Heart right ventricle (tissue), 16 donors: ENCODE results near the gene STIM2. TPM values are rescaled to one million over a fixed set of nuclear protein-coding genes. Genes with fewer than 3 reads are reported as not detected.

Experiments
- ATAC-seq, 8 donors: fragments of 200-7000 bp; cut with Tn5 transposase; one replicate each; pipeline ENCODE4 v1.9.1; 2020; ENCODE audit warnings: mild to moderate bottlenecking in 8 of 8, moderate library complexity in 8 of 8, moderate number of reproducible peaks in 1 of 8
- DNase-seq, 2 donors: peaks; one replicate each; pipeline ENCODE4 v3.0.0-alpha.2; 2020
- H3K27ac ChIP-seq, 10 donors: fragments of 200-600 bp; sonication (generic) in 2 of 10; one replicate each; pipeline versions ENCODE4 v1.5.0 to v1.8.0; 2020 to 2022; ENCODE audit warnings: mild to moderate bottlenecking in 3 of 10
- H3K27me3 ChIP-seq, 7 donors: fragments of 200-600 bp; one replicate each; pipeline ENCODE4 v1.8.0; 2021 to 2022; ENCODE audit warnings: mild to moderate bottlenecking in 2 of 7
- H3K36me3 ChIP-seq, 9 donors: fragments of 200-600 bp; sonication (generic) in 1 of 9; one replicate each; pipeline versions ENCODE4 v1.5.0 to v1.8.0; 2020 to 2022; ENCODE audit warnings: mild to moderate bottlenecking in 2 of 9
- H3K4me1 ChIP-seq, 9 donors: fragments of 200-600 bp; sonication (generic) in 1 of 9; one replicate each; pipeline versions ENCODE4 v1.5.0 to v1.8.0; 2020 to 2022; ENCODE audit warnings: mild to moderate bottlenecking in 4 of 9
- H3K4me3 ChIP-seq, 10 donors: fragments of 200-600 bp; sonication (generic) in 2 of 10; one replicate each; pipeline versions ENCODE4 v1.5.0 to v1.8.0; 2020 to 2022; ENCODE audit warnings: mild to moderate bottlenecking in 7 of 10, moderate library complexity in 2 of 10
- H3K9me3 ChIP-seq, 11 donors: fragments of 200-600 bp in 10 of 11; sonication (generic) in 2 of 11; one replicate each; pipeline versions ENCODE4 v1.5.0 to v1.8.0; 2013 to 2022; ENCODE audit warnings: mild to moderate bottlenecking in 2 of 11, control low read depth in 1 of 11, moderate library complexity in 1 of 11
- CTCF ChIP-seq, 9 donors: fragments of 200-600 bp; sonication (generic) in 2 of 9; IDR thresholded peaks; one replicate each; pipeline versions ENCODE4 v1.5.0 to v1.8.0; 2021 to 2022; ENCODE audit warnings: antibody characterized with exemption in 9 of 9, mild to moderate bottlenecking in 5 of 9, moderate library complexity in 1 of 9
- WGBS, 2 donors: extraction: QIAGEN DNeasy Blood & Tissue Kit; methylation state at CpG; one replicate each; pipeline ENCODE4 v1.1.7; 2013; ENCODE audit warnings: inconsistent platforms in 1 of 2; 5-methylcytosine and 5-hydroxymethylcytosine counted together
- intact Hi-C, 10 donors: fragments of 100-400 bp; cut with DNase I; formaldehyde crosslinking; loops; one replicate each; pipeline versions ENCODE4 v1.11.1 to v1.14.2; 2022
- polyA plus RNA-seq, 2 donors: library from polyadenylated mRNA; stranded (reverse); fragments of 200-250 nt; gene quantifications; one replicate each; pipeline ENCODE4 v1.2.3, GENCODE V29; 2013
- total RNA-seq, 10 donors: library from RNA; stranded (reverse); fragmentation: NEBNext Ultra II Directional in 3 of 10; extraction: Animal tissue kit (Norgen Biotek cat#: 25700) in 3 of 10; gene quantifications; one replicate each; pipeline versions ENCODE4 v1.2.1 to v1.2.4, GENCODE V29; 2021 to 2023
- donor health status: Arrhythmogenic right ventricular cardiomyopathy.
- donor health status: ischemic (EF 13 %, LVEDD 7.1; RV severe dilation, severe dysfunction).
- donor health status: healthy with polysubstance abuse.
- donor health status: DM: no; HTN: yes; CAD: no.
- donor health status: DM: no; HTN: no; CAD: no.
- donor health status: ischemic (EF 25% LVEDD 6.9; RV normal size, moderate dysfunction).
- donor health status: ischemic (EF 25% LVEDD 5.7; RV mildly dilated, moderate dysfunction).
- donor health status: healthy.
- donor health status: DM: yes; HTN: yes; CAD: no.
- donor health status: Ischemic cardiomyopathy.
- donor health status: ischemic (EF 35%, LVEDD 5.7; RV mildly dilated, moderate dysfunction).
- donor health status: nonischemic (EF 11% LVEDD 7.7; RV severe dilation, severe dysfunction).
- donor health status: DM: yes; HTN: yes; CAD: no.
- donor health status: PGD.
- donor health status: ischemic (EF 29% LVEDD 5.4; RV normal size, mild dysfunction).
- donor health status: nonischemic (EF 23%, LVEDD 6.1; RV moderate dilation, normal function).

The STIM2 gene
- total and polyA plus RNA-seq, 12 donors = 5.2 to 13.5 (median 9.6) TPM

- peaks cover 0 to 18% (median 3%) of the 10 kb centered on the region in 7 donors for H3K27me3 ChIP-seq
- peak overlapping the region in 4 of 10 donors; percentile 2 to 62 (median 49) for H3K27ac ChIP-seq
- H3K4me1 ChIP-seq = peaks cover 0 to 19% (median 7%) of the 10 kb centered on the region in 9 donors
- DNase-seq = no peak
- no peak for TF ChIP-seq CTCF (IDR thresholded peaks at IDR 0.05)
- 60% methylated on average over 6 of the region's 6 CpGs for WGBS, 2 donors
- intact Hi-C loops = loop anchor here in 1 of 10 donors (10.0 kb wide), 1 partner anchor 284 kb away; no protein-coding TSS in a partner anchor
- ATAC-seq = peak in 5 of 8 donors; percentile 29 to 56 (median 51)
- H3K9me3 ChIP-seq = peaks cover 0 to 24% (median 0%) of the 10 kb centered on the region in 11 donors
- no peak overlapping the region for H3K4me3 ChIP-seq
- H3K36me3 ChIP-seq = no peaks in the 10 kb centered on the region
Measured at GRCh38 chr4:27040356-27040755, 179.7 kb downstream of the STIM2 start.

GRCh38 chr4:27042411-27042810 is 181.8 kb downstream of the STIM2 start:
- intact Hi-C loops = loop anchor here in 1 of 10 donors (10.0 kb wide), 1 partner anchor 282 kb away; no protein-coding TSS in a partner anchor
- Histone ChIP-seq H3K4me1 (peaks cover 0 to 19% (median 7%) of the 10 kb centered on the region in 9 donors), H3K27me3 (peaks cover 0 to 25% (median 12%) of the 10 kb centered on the region in 7 donors), H3K36me3 (no peaks in the 10 kb centered on the region), H3K27ac (no peak overlapping the region), H3K4me3 (no peak overlapping the region), H3K9me3 (peaks cover 0 to 8% (median 0%) of the 10 kb centered on the region in 11 donors)
- DNase-seq (no peak), ATAC-seq (no peak)
- TF ChIP-seq CTCF (IDR thresholded peaks at IDR 0.05) = no peak
- 89 to 98% methylated on average over 2 of the region's 2 CpGs for WGBS, 2 donors

- no peak overlapping the region for H3K4me3 ChIP-seq
- intact Hi-C loops = loop anchor here in 1 of 10 donors (10.0 kb wide), 1 partner anchor 282 kb away; no protein-coding TSS in a partner anchor
- H3K36me3 ChIP-seq = no peaks in the 10 kb centered on the region
- peaks cover 0 to 28% (median 13%) of the 10 kb centered on the region in 7 donors for H3K27me3 ChIP-seq
- peaks cover 0 to 8% (median 0%) of the 10 kb centered on the region in 11 donors for H3K9me3 ChIP-seq
- WGBS, 2 donors = 71 to 86% methylated on average over 1 of the region's 1 CpG
- no peak for TF ChIP-seq CTCF (IDR thresholded peaks at IDR 0.05)
- H3K4me1 ChIP-seq = peaks cover 0 to 19% (median 7%) of the 10 kb centered on the region in 9 donors
- H3K27ac ChIP-seq = no peak overlapping the region
- ATAC-seq (no peak), DNase-seq (no peak)
Measured at GRCh38 chr4:27043200-27043599, 182.6 kb downstream of the STIM2 start.

- intact Hi-C loops = loop anchor here in 2 of 10 donors (5.0 to 10.0 kb wide), 2 partner anchors 270 to 278 kb away; no protein-coding TSS in a partner anchor
- 40% methylated on average over 1 of the region's 1 CpG for WGBS, 2 donors
- no peaks in the 10 kb centered on the region for H3K36me3 ChIP-seq
- peaks cover 0 to 52% (median 19%) of the 10 kb centered on the region in 7 donors for H3K27me3 ChIP-seq
- H3K9me3 ChIP-seq = peaks cover 0 to 8% (median 0%) of the 10 kb centered on the region in 11 donors
- ATAC-seq (no peak), DNase-seq (no peak)
- no peak overlapping the region for H3K4me3 ChIP-seq
- no peak for TF ChIP-seq CTCF (IDR thresholded peaks at IDR 0.05)
- peaks cover 0 to 7% (median 0%) of the 10 kb centered on the region in 9 donors for H3K4me1 ChIP-seq
- no peak overlapping the region for H3K27ac ChIP-seq
Measured at GRCh38 chr4:27046851-27047250, 186.2 kb downstream of the STIM2 start.
